BLaER1 treated with 17β-estradiol and CSF1 and Interleukin-3, amounts not matched to agents 10 nM and 100 nM (cell line): ENCODE data around the gene EVL.
"Not testable (repeated sequence)": the region's sequence is repeated elsewhere in the genome, so short reads cannot be mapped to it uniquely, and the experiment has no call there.

Source experiments
- H3K27ac ChIP-seq, 11 experiments: shearing (Covaris generic); formaldehyde crosslinking; 2 replicates each; pipeline ENCODE4 v1.8.1; 2022
- H3K27me3 ChIP-seq, 11 experiments: shearing (Covaris generic); formaldehyde crosslinking; 2 replicates each; pipeline ENCODE4 v1.8.1; 2022
- H3K36me3 ChIP-seq, 11 experiments: shearing (Covaris generic); formaldehyde crosslinking; 2 replicates each; pipeline ENCODE4 v1.8.1; 2022
- H3K4me1 ChIP-seq, 10 experiments: shearing (Covaris generic); formaldehyde crosslinking; 2 replicates each; pipeline ENCODE4 v1.8.1; 2022
- H3K4me2 ChIP-seq, 11 experiments: shearing (Covaris generic); formaldehyde crosslinking; 2 replicates each; pipeline ENCODE4 v1.8.1; 2022
- H3K4me3 ChIP-seq, 10 experiments: shearing (Covaris generic); formaldehyde crosslinking; 2 replicates each; pipeline ENCODE4 v1.8.1; 2022
- H3K9ac ChIP-seq, 11 experiments: shearing (Covaris generic); formaldehyde crosslinking; 2 replicates each; pipeline ENCODE4 v1.8.1; 2022
- H3K9me3 ChIP-seq, 11 experiments: shearing (Covaris generic); formaldehyde crosslinking; replicated peaks in 1 of 11; 2 replicates each; pipeline ENCODE4 v1.8.1; 2022
- H4K20me1 ChIP-seq, 11 experiments: shearing (Covaris generic); formaldehyde crosslinking; 2 replicates each; pipeline ENCODE4 v1.8.1; 2022
- Cebpa-rat ChIP-seq, 11 experiments: shearing (Covaris generic); IDR thresholded peaks; 2 replicates each; pipeline ENCODE4 v1.8.1; 2022

The EVL gene

DNA sequence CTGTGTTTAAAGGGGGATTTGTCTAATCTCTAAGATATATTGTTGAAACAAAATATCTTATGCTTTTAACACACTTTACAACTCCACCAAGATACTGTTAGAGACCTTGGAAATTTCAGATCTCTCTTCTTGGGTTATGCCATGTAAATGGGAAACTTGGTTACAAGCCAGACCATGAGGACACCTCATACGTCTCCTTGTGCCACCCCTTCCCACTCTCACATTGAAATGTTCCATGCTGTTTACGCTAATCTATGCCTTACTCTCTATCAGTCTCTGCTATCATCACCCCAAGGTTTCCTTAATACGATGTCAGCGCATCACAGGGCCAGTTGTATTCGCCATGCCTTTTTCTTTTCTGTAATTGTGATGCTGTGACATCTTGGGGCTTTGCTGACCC lies 107.6 kb downstream of the EVL start:
- H3K4me1 ChIP-seq: peaks cover 6 to 16% (median 8%) of the 10 kb centered on the region in 10 experiments; a peak in 17 of 20 replicates
- no peak overlapping the region for H3K27ac ChIP-seq
- H3K27me3 ChIP-seq: no peaks in the 10 kb centered on the region
- no peaks in the 10 kb centered on the region for H3K36me3 ChIP-seq
- H3K9ac ChIP-seq: no peak overlapping the region
- H3K4me2 ChIP-seq: no peak overlapping the region
- no peaks in the 10 kb centered on the region for H4K20me1 ChIP-seq
- no peaks in the 10 kb centered on the region; a peak in 1 of 22 replicates for H3K9me3 ChIP-seq
- H3K4me3 ChIP-seq: no peak overlapping the region
- TF ChIP-seq Cebpa-rat (IDR thresholded peaks at IDR 0.05): no peak

DNA sequence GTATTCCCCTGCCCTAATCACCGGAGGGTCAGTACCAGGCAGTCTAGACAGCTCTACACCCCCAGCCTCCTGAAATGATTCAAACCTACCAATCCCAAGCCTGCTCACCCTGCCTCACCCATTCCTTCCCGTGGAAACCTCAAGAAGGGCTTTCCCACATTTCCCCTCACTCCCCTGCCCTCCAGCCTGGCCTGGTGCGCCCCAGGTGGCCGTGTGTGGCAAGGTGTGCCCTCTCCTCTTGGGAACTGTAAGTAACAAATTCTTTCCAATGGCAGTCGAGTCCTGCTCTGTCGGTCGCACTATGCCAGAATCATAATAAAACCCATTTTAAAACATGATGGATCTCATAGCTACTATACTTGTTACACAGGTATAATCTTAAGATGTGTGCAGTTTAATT lies 108.1 kb downstream of the EVL start:
- no peak overlapping the region for H3K4me3 ChIP-seq
- H3K27me3 ChIP-seq: no peaks in the 10 kb centered on the region
- no peak overlapping the region for H3K9ac ChIP-seq
- H3K27ac ChIP-seq: no peak overlapping the region
- no peak for TF ChIP-seq Cebpa-rat (IDR thresholded peaks at IDR 0.05)
- no peak overlapping the region for H3K4me2 ChIP-seq
- H3K36me3 ChIP-seq: no peaks in the 10 kb centered on the region
- no peaks in the 10 kb centered on the region for H4K20me1 ChIP-seq
- H3K4me1 ChIP-seq: peaks cover 6 to 14% (median 8%) of the 10 kb centered on the region in 10 experiments; a peak in 17 of 20 replicates
- H3K9me3 ChIP-seq: no peaks in the 10 kb centered on the region; a peak in 1 of 22 replicates

DNA sequence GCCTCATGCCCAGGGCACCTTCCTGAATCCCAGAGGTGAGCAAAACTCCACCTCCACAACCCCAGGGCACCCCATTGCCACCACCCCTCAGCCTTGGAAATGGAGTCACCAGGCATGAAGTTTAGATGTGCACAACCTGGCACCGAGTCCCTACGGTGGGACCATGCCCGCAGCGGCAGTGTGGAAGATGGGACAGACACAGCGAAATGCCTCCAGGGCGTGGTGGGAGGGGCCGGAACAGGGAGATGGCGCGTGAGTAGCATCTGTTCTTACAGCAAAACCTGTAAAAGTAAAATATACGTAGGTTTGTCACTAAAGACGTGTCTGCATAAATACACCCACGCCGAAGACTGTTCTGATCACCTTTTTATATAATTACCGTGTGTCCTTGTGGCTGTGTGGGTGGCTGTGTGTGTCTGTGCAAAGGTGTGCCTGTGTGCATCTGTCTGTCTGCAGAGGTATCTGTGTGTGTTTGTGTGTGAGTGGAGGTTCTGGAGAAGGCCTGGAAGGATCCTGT lies 111.6 kb downstream of the EVL start:
- no peak overlapping the region for H3K4me3 ChIP-seq
- no peaks in the 10 kb centered on the region for H4K20me1 ChIP-seq
- no peak overlapping the region for H3K27ac ChIP-seq
- H3K27me3 ChIP-seq: no peaks in the 10 kb centered on the region
- TF ChIP-seq Cebpa-rat (IDR thresholded peaks at IDR 0.05): no peak
- H3K36me3 ChIP-seq: no peaks in the 10 kb centered on the region
- no peak overlapping the region for H3K9ac ChIP-seq
- no peak overlapping the region for H3K4me2 ChIP-seq
- H3K4me1 ChIP-seq: peaks cover 0 to 8% (median 5%) of the 10 kb centered on the region in 10 experiments; a peak in 10 of 20 replicates
- H3K9me3 ChIP-seq: no peaks in the 10 kb centered on the region

DNA sequence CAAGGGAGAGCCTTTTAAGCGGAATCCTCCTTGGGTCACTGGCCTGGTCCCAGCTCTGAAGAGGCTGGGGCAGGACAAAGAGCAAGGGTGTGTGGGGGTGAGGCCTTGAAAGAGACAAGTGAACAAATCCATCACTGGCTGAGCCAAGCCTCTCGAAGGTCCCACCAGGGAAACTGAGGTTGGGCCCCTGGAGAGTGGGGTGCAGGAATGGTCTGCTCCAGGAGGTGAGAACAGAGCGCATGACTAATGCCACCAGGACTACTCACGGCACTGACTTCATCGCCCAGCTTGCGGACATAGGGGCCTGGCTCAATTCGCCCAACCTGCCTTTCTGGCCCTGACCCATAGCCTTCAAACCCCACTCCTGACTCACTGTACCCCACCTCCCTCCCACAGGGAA lies 113.5 kb downstream of the EVL start:
- Histone ChIP-seq H3K4me1 (peaks cover 0 to 8% (median 5%) of the 10 kb centered on the region in 10 experiments; a peak in 10 of 20 replicates), H3K36me3 (no peaks in the 10 kb centered on the region)

DNA sequence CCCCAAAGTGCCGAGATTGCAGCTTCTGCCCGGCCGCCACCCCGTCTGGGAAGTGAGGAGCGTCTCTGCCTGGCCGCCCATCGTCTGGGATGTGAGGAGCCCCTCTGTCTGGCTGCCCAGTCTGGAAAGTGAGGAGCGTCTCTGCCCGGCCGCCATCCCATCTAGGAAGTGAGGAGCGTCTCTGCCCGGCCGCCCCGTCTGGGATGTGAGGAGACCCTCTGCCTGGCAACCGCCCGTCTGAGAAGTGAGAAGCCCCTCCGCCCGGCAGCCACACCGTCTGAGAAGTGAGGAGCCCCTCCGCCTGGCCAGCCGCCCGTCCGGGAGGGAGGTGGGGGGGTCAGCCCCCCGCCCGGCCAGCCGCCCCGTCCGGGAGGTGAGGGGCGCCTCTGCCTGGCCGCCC lies 115.4 kb downstream of the EVL start:
- H4K20me1 ChIP-seq, H3K9me3 ChIP-seq, H3K4me3 ChIP-seq, H3K4me2 ChIP-seq, H3K4me1 ChIP-seq, H3K27me3 ChIP-seq, H3K9ac ChIP-seq, H3K36me3 ChIP-seq, H3K27ac ChIP-seq: not testable (repeated sequence)

More for the DNA sequence above, 113.5 kb downstream of the EVL start:
- TF ChIP-seq Cebpa-rat (IDR thresholded peaks at IDR 0.05): no peak
- Histone ChIP-seq H3K4me3 (no peak overlapping the region), H3K9ac (no peak overlapping the region), H4K20me1 (no peaks in the 10 kb centered on the region), H3K27me3 (no peaks in the 10 kb centered on the region), H3K9me3 (no peaks in the 10 kb centered on the region), H3K4me2 (no peak overlapping the region), H3K27ac (no peak overlapping the region)

DNA sequence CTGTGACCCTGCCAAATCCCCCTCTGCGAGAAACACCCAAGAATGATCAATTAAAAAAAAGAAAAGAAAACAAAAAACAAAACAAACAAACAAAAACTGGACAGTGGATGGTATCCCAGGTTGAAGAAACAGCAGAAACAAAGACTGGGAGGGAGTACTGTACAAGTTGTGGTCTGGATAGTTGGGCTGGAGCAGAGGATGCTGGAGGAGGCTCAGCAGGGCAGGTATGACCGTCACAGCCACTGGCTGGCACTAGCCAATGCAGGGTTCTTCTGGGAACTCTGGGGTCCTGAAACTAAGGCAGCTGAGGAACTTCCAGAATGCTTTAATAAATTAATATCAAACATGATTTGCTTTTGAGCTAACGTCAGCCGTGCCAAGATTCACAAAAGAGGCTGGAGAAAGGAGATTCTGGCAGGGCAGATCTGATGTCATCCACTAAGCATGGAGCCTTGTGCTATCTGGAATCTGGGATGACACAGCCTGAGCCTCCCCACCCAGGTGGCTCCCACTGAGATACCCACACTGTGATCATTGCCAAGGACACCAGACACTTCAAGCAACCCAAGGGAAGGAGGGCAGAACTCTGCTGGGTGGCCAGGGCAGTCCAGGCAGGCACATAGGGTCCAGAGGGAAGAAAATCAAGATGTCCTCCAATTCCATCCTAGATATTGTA lies 116.8 kb downstream of the EVL start:
- H3K27ac ChIP-seq, H3K9ac ChIP-seq, H3K36me3 ChIP-seq, H3K4me2 ChIP-seq, H4K20me1 ChIP-seq, H3K4me3 ChIP-seq, H3K4me1 ChIP-seq, H3K27me3 ChIP-seq, H3K9me3 ChIP-seq: not testable (repeated sequence)

DNA sequence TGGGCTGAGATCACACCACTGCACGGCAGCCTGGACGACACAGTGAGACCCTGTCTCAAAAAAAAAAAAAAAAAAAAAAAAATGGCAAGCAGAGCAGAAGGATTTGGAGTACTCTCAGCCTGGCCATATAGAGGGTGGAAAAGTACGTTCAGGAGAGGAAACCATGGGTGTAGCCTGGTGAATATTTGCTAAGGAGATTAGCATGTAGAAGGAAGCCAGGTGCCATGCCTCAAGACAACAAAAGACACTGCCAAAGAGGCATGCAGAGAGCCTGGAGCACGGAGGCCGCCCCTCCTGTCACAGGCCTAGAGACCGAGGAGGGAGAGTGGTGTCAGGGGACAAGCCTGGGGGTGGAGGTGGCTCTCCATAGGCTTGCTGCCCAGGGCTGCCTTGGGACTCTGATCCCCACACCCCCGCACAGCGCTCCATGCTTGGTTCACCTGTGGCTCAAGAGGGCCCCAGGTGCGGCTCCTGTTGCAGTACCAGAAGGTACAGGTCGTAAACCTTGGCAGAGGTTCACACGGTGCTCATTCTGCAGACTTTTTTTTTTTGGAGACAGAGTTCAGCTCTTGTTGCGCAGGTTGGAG lies 122.1 kb downstream of the EVL start:
- H3K4me1 ChIP-seq: peaks cover 3 to 11% (median 8%) of the 10 kb centered on the region in 10 experiments
- H3K27me3 ChIP-seq: no peaks in the 10 kb centered on the region
- no peak overlapping the region for H3K4me3 ChIP-seq
- no peaks in the 10 kb centered on the region for H4K20me1 ChIP-seq
- H3K9ac ChIP-seq: no peak overlapping the region
- H3K4me2 ChIP-seq: no peak overlapping the region
- no peaks in the 10 kb centered on the region for H3K36me3 ChIP-seq
- H3K9me3 ChIP-seq: 0 out of 22 replicates have a peak, but pooled peaks cover 0 to 4% (median 0%) of the 10 kb centered on the region in 11 experiments
- H3K27ac ChIP-seq: no peak overlapping the region
- TF ChIP-seq Cebpa-rat (IDR thresholded peaks at IDR 0.05): no peak

DNA sequence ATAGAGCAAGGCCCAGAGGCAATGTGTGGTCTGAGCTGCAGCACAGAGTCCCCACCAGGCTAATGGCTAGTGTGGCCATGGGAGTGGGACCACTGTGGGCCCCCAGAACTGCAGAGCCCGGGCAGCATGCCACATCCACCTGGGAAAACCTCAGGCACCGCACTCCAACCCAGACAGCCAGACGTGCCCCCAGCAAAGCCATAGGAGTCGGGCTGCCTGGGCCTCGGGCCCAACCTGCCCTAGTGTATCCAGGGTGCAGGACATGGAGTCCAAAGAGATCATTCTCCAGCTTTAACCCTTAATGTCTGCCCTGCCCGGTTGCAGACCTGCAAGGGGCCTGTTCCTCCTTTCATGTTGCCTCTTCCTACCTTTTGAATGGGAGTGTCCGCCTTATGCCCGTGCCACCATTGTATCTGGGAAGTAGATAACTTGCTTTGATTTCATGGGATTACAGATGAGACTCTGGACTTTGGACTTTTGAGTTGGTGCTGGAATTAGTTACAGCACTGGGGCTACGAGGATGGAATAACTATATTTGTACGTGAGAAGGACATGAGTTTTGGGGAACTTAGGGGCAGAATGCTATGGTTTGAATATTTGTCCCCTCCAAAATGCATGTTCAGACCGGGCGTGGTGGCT lies 123.3 kb downstream of the EVL start:
- TF ChIP-seq Cebpa-rat (IDR thresholded peaks at IDR 0.05): no peak
- Histone ChIP-seq H3K27me3 (no peaks in the 10 kb centered on the region), H3K36me3 (no peaks in the 10 kb centered on the region), H3K4me1 (peaks cover 10 to 20% (median 16%) of the 10 kb centered on the region in 10 experiments), H3K4me3 (no peak overlapping the region), H3K9ac (no peak overlapping the region), H3K9me3 (0 out of 22 replicates have a peak, but pooled peaks cover 0 to 4% (median 0%) of the 10 kb centered on the region in 11 experiments), H4K20me1 (no peaks in the 10 kb centered on the region), H3K27ac (no peak overlapping the region), H3K4me2 (no peak overlapping the region)

DNA sequence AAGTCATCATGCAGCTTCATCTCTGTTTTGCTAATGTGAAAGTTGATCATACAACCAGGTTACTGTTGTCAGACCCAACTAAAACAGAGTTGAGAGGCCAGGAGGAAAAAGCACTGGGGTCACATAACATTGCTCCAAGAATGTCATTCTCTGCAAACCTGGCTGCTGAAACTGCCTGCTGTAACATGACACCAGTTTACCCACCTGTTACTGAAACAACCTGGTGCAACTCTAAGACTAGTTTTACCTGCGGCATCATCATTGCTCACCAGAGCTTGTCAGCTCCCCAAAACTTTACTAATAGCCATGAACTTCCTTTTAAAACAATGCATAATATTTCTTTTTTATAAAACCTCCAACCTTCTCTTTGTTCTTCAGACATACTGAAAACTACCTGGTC lies 124.9 kb downstream of the EVL start:
- H3K9ac ChIP-seq: no peak overlapping the region
- no peaks in the 10 kb centered on the region for H3K36me3 ChIP-seq
- H3K9me3 ChIP-seq: 0 out of 22 replicates have a peak, but pooled peaks cover 0 to 4% (median 0%) of the 10 kb centered on the region in 11 experiments
- no peak for TF ChIP-seq Cebpa-rat (IDR thresholded peaks at IDR 0.05)
- no peak overlapping the region for H3K4me3 ChIP-seq
- no peak overlapping the region for H3K4me2 ChIP-seq
- H3K27me3 ChIP-seq: no peaks in the 10 kb centered on the region
- H4K20me1 ChIP-seq: no peaks in the 10 kb centered on the region
- H3K27ac ChIP-seq: no peak overlapping the region
- peaks cover 12 to 22% (median 19%) of the 10 kb centered on the region in 10 experiments for H3K4me1 ChIP-seq
